CD4-positive, CD25-positive, alpha-beta regulatory T cell (primary cell): ENCODE data around the gene CCR4. TPM values are rescaled to one million over a fixed set of nuclear protein-coding genes. Genes with fewer than 3 reads are reported as not detected.
"Not testable (repeated sequence)": the region's sequence is repeated elsewhere in the genome, so short reads cannot be mapped to it uniquely, and the experiment has no call there.

Experiments
- ATAC-seq, 2 donors: fragments of 150-1000 bp; cut with Tn5 transposase; one replicate each; pipeline ENCODE4 v1.10.0; 2021; ENCODE audit warnings: low read depth in 2 of 2, moderate number of reproducible peaks in 2 of 2, moderate library complexity in 1 of 2
- DNase-seq, 3 donors: peaks; one replicate each; pipeline versions ENCODE4 v3.0.0 to v3.0.0-alpha.2; 2012 to 2022; ENCODE audit warnings: mixed read lengths in 1 of 3
- H3K27ac ChIP-seq: one replicate; pipeline ENCODE4 v1.7.0; 2013; ENCODE audit warnings: mild to moderate bottlenecking, low read length; ENCODE audit not compliant: insufficient read depth, poor library complexity, severe bottlenecking
- H3K27me3 ChIP-seq: one replicate; pipeline ENCODE4 v1.7.0; 2013; ENCODE audit warnings: low read length; ENCODE audit not compliant: control insufficient read depth, insufficient read depth
- H3K36me3 ChIP-seq: one replicate; pipeline ENCODE4 v1.7.0; 2013; ENCODE audit warnings: mild to moderate bottlenecking, low read length, moderate library complexity; ENCODE audit not compliant: control insufficient read depth, insufficient read depth
- H3K4me1 ChIP-seq: 2 replicates; pipeline ENCODE4 v1.7.0; 2013; ENCODE audit warnings: mild to moderate bottlenecking, low read length; ENCODE audit not compliant: insufficient read depth, control insufficient read depth, poor library complexity, severe bottlenecking
- H3K4me3 ChIP-seq: one replicate; pipeline ENCODE4 v1.7.0; 2013; ENCODE audit warnings: low read depth, mild to moderate bottlenecking, low read length, moderate library complexity
- H3K9me3 ChIP-seq, 2 experiments: 1 replicate in 1 of 2; 2 replicates in 1 of 2; pipeline ENCODE4 v1.7.0; 2013; ENCODE audit warnings: low read length in 2 of 2, mild to moderate bottlenecking in 1 of 2, moderate library complexity in 1 of 2; ENCODE audit not compliant: control insufficient read depth in 2 of 2
- H3K27ac Mint-ChIP-seq, 3 donors: one replicate each; pipeline ENCODE4 v1.8.0; 2020 to 2022; ENCODE audit warnings: mild to moderate bottlenecking in 3 of 3, mixed read lengths in 3 of 3, moderate library complexity in 2 of 3
- H3K27me3 Mint-ChIP-seq: one replicate; pipeline ENCODE4 v1.8.0; 2022; ENCODE audit warnings: mild to moderate bottlenecking, mixed read lengths
- H3K36me3 Mint-ChIP-seq: one replicate; pipeline ENCODE4 v1.8.0; 2020; ENCODE audit warnings: mixed read lengths
- H3K4me1 Mint-ChIP-seq, 4 donors: one replicate each; pipeline ENCODE4 v1.8.0; 2020 to 2022; ENCODE audit warnings: mixed read lengths in 4 of 4, mild to moderate bottlenecking in 1 of 4
- H3K4me3 Mint-ChIP-seq, 4 donors: one replicate each; pipeline ENCODE4 v1.8.0; 2020 to 2022; ENCODE audit warnings: mild to moderate bottlenecking in 4 of 4, mixed read lengths in 4 of 4, moderate library complexity in 3 of 4
- H3K9me3 Mint-ChIP-seq, 7 donors: one replicate each; pipeline ENCODE4 v1.8.0; 2020 to 2022; ENCODE audit warnings: mixed read lengths in 7 of 7, mild to moderate bottlenecking in 3 of 7, moderate library complexity in 2 of 7
- polyA plus RNA-seq, 4 donors: library from polyadenylated mRNA; unstranded; fragments of 300-500 nt; fragmentation: Illumina TruSeq; gene quantifications; one replicate each; pipeline ENCODE4 v1.2.3, GENCODE V29; 2021
- total RNA-seq: library from RNA; stranded (reverse); gene quantifications from one replicate; pipeline ENCODE4 v1.2.3, GENCODE V29; 2022

CCR4 gene
- total and polyA plus RNA-seq, 5 donors from 2014 or later = 80.8 to 366 (median 98.0) TPM

DNA sequence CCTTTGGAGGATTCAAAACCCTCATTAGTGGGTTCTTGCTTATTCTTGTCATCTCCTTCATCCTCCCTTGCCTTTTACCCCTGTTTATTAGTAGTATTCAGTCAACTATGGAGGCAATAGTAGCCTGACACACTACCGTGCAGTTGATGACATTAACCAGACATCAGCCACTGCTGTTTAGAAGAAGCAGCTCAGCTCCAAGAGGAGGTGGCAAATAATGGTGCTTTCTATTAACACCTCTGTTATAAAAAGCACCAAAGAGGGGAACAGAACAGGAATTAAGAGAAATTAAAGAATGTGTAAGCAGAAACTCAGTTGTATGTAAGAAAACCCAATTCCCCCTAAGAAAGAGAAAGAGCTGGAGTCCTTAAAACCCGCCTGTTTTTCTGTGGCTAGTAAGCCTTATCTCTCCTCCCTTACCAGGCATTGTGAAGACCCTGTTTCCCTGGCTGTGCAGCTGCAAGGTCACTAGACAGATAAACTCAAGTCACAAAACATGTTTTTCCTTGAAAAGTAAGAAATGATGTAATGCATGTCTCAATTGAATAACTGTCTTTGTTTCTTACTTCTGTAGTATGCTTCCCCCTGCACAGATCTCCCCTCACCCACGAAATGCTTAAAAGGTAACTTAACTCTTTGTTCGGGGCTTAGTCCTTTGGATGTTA, 21.2 kb downstream of the CCR4 start:
- peak overlapping the region; percentile 2 to 79 (median 72) for H3K27ac Mint-ChIP-seq
- no peak for DNase-seq
- H3K4me1 Mint-ChIP-seq = peaks cover 35 to 95% (median 57%) of the 10 kb centered on the region in 4 donors

DNA sequence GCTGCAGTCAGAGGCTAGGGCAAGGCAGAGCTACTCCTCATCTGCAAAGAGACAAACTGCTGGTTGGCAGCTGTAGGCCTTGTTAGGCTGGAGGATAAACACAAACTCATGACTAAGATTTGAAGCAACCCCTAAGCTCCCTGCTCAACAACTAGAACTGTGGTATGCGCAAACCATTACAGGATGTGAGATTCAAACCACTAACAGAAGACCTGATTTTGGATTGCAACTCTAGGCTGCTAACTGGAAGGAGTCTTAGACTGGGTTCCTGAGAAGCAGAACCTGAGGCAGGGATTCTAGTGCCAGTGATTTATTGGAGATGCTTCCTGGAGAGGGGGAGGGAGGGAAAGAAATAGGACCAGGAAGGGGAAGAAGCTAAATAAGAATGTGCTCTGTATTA, 22.5 kb downstream of the CCR4 start:
- ATAC-seq (peak; percentile 97 to 98), DNase-seq (peak; percentile 19 to 92 (median 66))
- H3K36me3 Mint-ChIP-seq = no peaks in the 10 kb centered on the region
- peak overlapping the region; percentile 78 to 82 (median 78) for H3K27ac Mint-ChIP-seq
- H3K4me1 ChIP-seq = peaks cover 51% of the 10 kb centered on the region
- peak overlapping the region; percentile 73 for H3K4me3 ChIP-seq
- peak overlapping the region; percentile 60 for H3K27ac ChIP-seq
- no peaks in the 10 kb centered on the region for H3K27me3 ChIP-seq
- no peaks in the 10 kb centered on the region for H3K27me3 Mint-ChIP-seq
- peaks cover 32 to 91% (median 52%) of the 10 kb centered on the region in 4 donors for H3K4me1 Mint-ChIP-seq
- peaks cover 5% of the 10 kb centered on the region for H3K36me3 ChIP-seq
- H3K9me3 ChIP-seq = no peaks in the 10 kb centered on the region
- H3K9me3 Mint-ChIP-seq = no peaks in the 10 kb centered on the region
- H3K4me3 Mint-ChIP-seq = peak overlapping the region; percentile 50 to 78 (median 73)

More for the DNA sequence above, 21.2 kb downstream of the CCR4 start:
- no peaks in the 10 kb centered on the region for H3K27me3 Mint-ChIP-seq
- H3K27ac ChIP-seq = peak overlapping the region; percentile 60
- H3K4me1 ChIP-seq = peaks cover 43% of the 10 kb centered on the region
- H3K36me3 Mint-ChIP-seq = no peaks in the 10 kb centered on the region
- no peaks in the 10 kb centered on the region for H3K9me3 ChIP-seq
- H3K27me3 ChIP-seq = no peaks in the 10 kb centered on the region
- peak overlapping the region; percentile 73 for H3K4me3 ChIP-seq
- peaks cover 5% of the 10 kb centered on the region for H3K36me3 ChIP-seq
- H3K9me3 Mint-ChIP-seq = no peaks in the 10 kb centered on the region
- no peak for ATAC-seq
- H3K4me3 Mint-ChIP-seq = peak overlapping the region in 3 of 4 donors; percentile 7 to 29 (median 23)

DNA sequence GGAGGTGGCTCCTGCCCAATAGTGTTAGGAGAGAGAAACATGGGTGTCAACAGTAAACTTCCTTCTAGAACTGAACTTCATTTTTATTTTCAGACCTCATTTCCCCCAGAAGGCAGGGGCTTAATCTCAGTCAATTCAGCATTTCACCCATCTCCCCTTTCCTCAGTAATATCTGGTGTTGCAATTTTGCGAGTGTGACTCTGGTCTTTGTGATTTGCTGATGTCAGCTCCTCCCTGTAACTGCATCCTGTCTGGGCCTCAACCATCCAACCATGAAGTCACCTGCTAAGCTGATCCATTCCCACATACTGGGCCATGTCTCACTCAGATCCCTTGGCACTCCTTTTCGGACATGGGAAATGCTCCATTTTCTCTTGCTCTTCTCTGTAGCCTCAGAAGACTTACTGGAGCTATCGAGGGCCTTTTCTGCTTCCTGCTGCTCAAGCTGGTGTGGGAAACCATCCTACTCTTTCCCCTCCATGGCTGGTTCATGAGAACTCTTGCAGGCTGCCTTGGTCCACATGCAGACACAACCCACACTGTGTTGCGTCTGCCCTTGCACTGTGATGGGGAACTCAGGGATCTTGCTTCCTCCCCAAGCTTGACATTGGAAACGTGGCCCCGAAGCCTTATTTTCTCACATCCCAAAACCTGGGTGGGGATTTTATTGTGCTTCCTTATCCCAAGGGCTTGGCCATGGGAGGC, 24.6 kb downstream of the CCR4 start:
- H3K9me3 ChIP-seq = no peaks in the 10 kb centered on the region
- DNase-seq (peak in 1 of 3 donors; percentile 61), ATAC-seq (peak in 1 of 2 donors; percentile 16)
- no peaks in the 10 kb centered on the region for H3K27me3 Mint-ChIP-seq
- no peaks in the 10 kb centered on the region for H3K27me3 ChIP-seq
- H3K9me3 Mint-ChIP-seq = no peaks in the 10 kb centered on the region
- peaks cover 31 to 71% (median 48%) of the 10 kb centered on the region in 4 donors for H3K4me1 Mint-ChIP-seq
- H3K27ac ChIP-seq = peak overlapping the region; percentile 60
- H3K36me3 Mint-ChIP-seq = no peaks in the 10 kb centered on the region
- peak overlapping the region; percentile 73 for H3K4me3 ChIP-seq
- H3K4me3 Mint-ChIP-seq = peak overlapping the region; percentile 64 to 80 (median 67)
- peak overlapping the region; percentile 50 to 85 (median 80) for H3K27ac Mint-ChIP-seq
- no peaks in the 10 kb centered on the region for H3K36me3 ChIP-seq
- peaks cover 51% of the 10 kb centered on the region for H3K4me1 ChIP-seq

DNA sequence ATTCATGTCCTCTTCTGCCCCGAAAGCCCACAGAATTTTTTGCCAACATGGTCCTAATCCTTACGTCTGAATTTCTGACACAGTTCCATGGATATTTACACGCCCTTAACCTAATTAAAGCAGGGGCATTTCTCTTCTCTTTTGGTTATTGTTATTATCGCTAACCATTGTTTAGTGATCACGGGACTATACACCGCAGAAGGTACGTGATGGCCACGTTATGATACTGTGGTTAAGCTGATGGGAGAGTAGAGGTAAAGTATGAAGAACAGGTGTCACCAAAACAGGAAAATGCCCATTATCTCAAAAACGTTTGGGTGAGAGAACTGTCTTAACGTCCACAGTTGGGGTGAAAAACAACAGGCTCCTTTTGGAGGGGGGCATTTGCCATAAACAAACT, 26.4 kb downstream of the CCR4 start:
- H3K27ac Mint-ChIP-seq = peak overlapping the region; percentile 10 to 89 (median 80)
- no peaks in the 10 kb centered on the region for H3K9me3 Mint-ChIP-seq
- no peaks in the 10 kb centered on the region for H3K36me3 Mint-ChIP-seq
- Histone ChIP-seq H3K27me3 (no peaks in the 10 kb centered on the region), H3K4me3 (peak overlapping the region; percentile 32), H3K27ac (peak overlapping the region; percentile 64), H3K36me3 (no peaks in the 10 kb centered on the region), H3K4me1 (peaks cover 43% of the 10 kb centered on the region), H3K9me3 (no peaks in the 10 kb centered on the region)
- DNase-seq (no peak), ATAC-seq (no peak)
- peak overlapping the region in 3 of 4 donors; percentile 30 to 73 (median 47) for H3K4me3 Mint-ChIP-seq
- no peaks in the 10 kb centered on the region for H3K27me3 Mint-ChIP-seq
- peaks cover 27 to 57% (median 43%) of the 10 kb centered on the region in 4 donors for H3K4me1 Mint-ChIP-seq

DNA sequence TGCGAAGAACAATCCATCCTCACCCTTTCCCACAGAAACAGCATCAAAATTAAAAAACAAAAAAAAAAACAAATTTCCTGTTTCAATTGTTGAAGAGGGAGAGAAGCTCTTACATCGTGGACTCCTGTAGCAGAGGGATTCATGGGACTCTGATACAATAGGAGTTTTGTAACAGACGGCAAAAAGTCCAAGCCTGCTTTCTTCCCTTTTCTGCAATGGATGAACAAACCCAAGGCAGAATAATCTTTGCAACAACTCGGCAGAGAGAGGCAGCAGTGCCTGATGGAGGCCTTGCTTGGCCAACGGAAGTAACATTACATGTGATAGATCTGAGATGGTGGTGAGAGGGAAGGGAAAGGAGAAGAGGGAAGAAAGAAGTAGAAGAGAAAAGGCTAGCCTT, 26.9 kb downstream of the CCR4 start:
- Histone ChIP-seq H3K9me3 (no peaks in the 10 kb centered on the region), H3K4me3 (peak overlapping the region; percentile 32), H3K36me3 (no peaks in the 10 kb centered on the region), H3K4me1 (peaks cover 38% of the 10 kb centered on the region), H3K27ac (peak overlapping the region; percentile 64), H3K27me3 (no peaks in the 10 kb centered on the region)
- ATAC-seq (no peak), DNase-seq (no peak)
- Mint-ChIP-seq H3K27ac (peak overlapping the region; percentile 10 to 89 (median 80)), H3K4me3 (peak overlapping the region in 2 of 4 donors; percentile 47 to 73), H3K36me3 (no peaks in the 10 kb centered on the region), H3K4me1 (peaks cover 29 to 55% (median 43%) of the 10 kb centered on the region in 4 donors), H3K9me3 (peaks cover 0 to 1% (median 0%) of the 10 kb centered on the region in 7 donors), H3K27me3 (no peaks in the 10 kb centered on the region)

DNA sequence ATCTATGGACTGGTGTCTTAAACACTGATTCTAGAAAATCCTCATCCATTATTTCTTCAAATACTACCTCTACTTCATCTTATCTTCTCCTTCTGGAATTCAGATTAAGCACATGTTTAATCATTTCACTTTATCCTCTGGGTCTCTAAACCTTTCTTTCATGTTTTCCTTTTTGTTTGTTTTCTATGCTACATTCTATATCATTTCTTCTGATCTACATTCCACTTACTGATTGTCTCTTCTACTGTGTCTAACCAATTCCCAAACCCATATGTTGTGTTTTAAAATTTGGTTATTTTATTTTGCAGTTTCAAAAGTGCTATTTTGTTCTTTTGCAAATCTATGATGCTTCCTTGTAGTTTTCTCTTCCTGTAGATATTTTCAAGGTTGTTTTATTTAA, 31.7 kb downstream of the CCR4 start:
- no peaks in the 10 kb centered on the region for H3K27me3 ChIP-seq
- ATAC-seq (no peak), DNase-seq (no peak)
- no peak overlapping the region for H3K27ac ChIP-seq
- Mint-ChIP-seq H3K27ac (peak overlapping the region in 2 of 3 donors; percentile 1 to 57), H3K36me3 (peaks cover 3% of the 10 kb centered on the region), H3K4me1 (peaks cover 16 to 21% (median 18%) of the 10 kb centered on the region in 4 donors), H3K27me3 (no peaks in the 10 kb centered on the region), H3K9me3 (peaks cover 0 to 1% (median 0%) of the 10 kb centered on the region in 7 donors), H3K4me3 (peak overlapping the region in 1 of 4 donors; percentile 19)
- H3K9me3 ChIP-seq = no peaks in the 10 kb centered on the region
- no peaks in the 10 kb centered on the region for H3K36me3 ChIP-seq
- no peak overlapping the region for H3K4me3 ChIP-seq
- peaks cover 15% of the 10 kb centered on the region for H3K4me1 ChIP-seq

DNA sequence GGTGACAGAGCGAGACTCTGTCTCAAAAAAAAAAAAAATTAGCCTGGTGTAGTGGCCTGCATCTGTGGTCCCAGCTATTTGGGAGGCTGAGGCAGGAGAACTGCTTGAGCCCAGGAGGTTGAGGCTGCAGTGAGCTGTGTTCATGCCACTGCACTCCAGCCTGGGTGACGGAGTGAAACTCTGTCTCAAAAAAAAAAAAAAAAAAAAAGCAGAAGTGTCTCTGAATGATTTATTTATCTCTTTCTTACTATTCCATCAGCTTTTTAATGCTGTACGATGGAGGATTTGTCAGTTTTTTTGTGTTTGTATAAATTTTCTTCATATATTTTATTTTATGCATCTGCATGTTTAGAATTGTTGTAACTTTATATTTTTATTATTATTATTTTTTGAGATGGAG, 33.5 kb downstream of the CCR4 start:
- peaks cover 30% of the 10 kb centered on the region for H3K4me1 ChIP-seq
- not testable (repeated sequence) for H3K9me3 ChIP-seq, H3K4me3 ChIP-seq, H3K27me3 ChIP-seq, DNase-seq, H3K4me3 Mint-ChIP-seq, H3K9me3 Mint-ChIP-seq, H3K36me3 Mint-ChIP-seq, H3K27ac ChIP-seq, H3K27ac Mint-ChIP-seq, ATAC-seq, H3K36me3 ChIP-seq, H3K27me3 Mint-ChIP-seq
- H3K4me1 Mint-ChIP-seq = peaks cover 26 to 35% (median 30%) of the 10 kb centered on the region in 4 donors
